GM12874 (cell line): Measurements from ENCODE around the gene KRTAP2-1.
"Not testable (repeated sequence)": the region's sequence is repeated elsewhere in the genome, so short reads cannot be mapped to it uniquely, and the experiment has no call there.

Experiments used
- CTCF ChIP-seq: IDR thresholded peaks from 2 replicates; pipeline ENCODE4 v1.5.1; 2011; ENCODE audit warnings: low read depth, mild to moderate bottlenecking, control low read depth, low read length, moderate library complexity; ENCODE audit not compliant: insufficient read depth

The KRTAP2-1 gene

GRCh38 chr17:41046735-41047465 is at the start of gene KRTAP2-1:
KRTAP2-1 (minus strand) TSS chr17:41047316; CDS start chr17:41047267, 49 bp downstream.
- TF ChIP-seq CTCF = not testable (repeated sequence)

- TF ChIP-seq CTCF = no peak
Observed at GRCh38 chr17:41096055-41096454, 48.9 kb upstream of the KRTAP2-1 start.

- TF ChIP-seq CTCF = not testable (repeated sequence)
Observed at GRCh38 chr17:41084100-41084856, 37.2 kb upstream of the KRTAP2-1 start, which contains the start of gene KRTAP4-7. KRTAP4-7 (plus strand) TSS chr17:41084150; CDS start chr17:41084207, 57 bp downstream.

GRCh38 chr17:41082626-41083025 is 35.5 kb upstream of the KRTAP2-1 start:
- TF ChIP-seq CTCF = no peak

- no peak for TF ChIP-seq CTCF
Observed at GRCh38 chr17:41076788-41077187, 29.7 kb upstream of the KRTAP2-1 start.

- TF ChIP-seq CTCF = no peak
Observed at GRCh38 chr17:41073676-41074075, 26.6 kb upstream of the KRTAP2-1 start.

- TF ChIP-seq CTCF = no peak
Observed at GRCh38 chr17:41071606-41072360, 24.7 kb upstream of the KRTAP2-1 start.
